Measurements from ENCODE around the gene ANKLE2.
"Not testable (repeated sequence)": the region's sequence is repeated elsewhere in the genome, so short reads cannot be mapped to it uniquely, and the experiment has no call there.

ANKLE2 gene

GRCh38 chr12:132776816-132777568 is 15.4 kb upstream of the ANKLE2 start:
- no peak for DNase-seq

- not testable (repeated sequence) for DNase-seq
Measured at GRCh38 chr12:132776230-132776625, 14.6 kb upstream of the ANKLE2 start.

GRCh38 chr12:132775502-132776229 is 14.0 kb upstream of the ANKLE2 start:
- no peak for DNase-seq

- DNase-seq = no peak
Measured at GRCh38 chr12:132774646-132775275, 13.1 kb upstream of the ANKLE2 start.

- DNase-seq = no peak
Measured at GRCh38 chr12:132774159-132774558, 12.5 kb upstream of the ANKLE2 start.

- no peak for DNase-seq
Measured at GRCh38 chr12:132773077-132773955, 11.7 kb upstream of the ANKLE2 start.

- DNase-seq = no peak
Measured at GRCh38 chr12:132772606-132773005, 11.0 kb upstream of the ANKLE2 start.

- DNase-seq = no peak
Measured at GRCh38 chr12:132771126-132771838, 9.7 kb upstream of the ANKLE2 start.

GRCh38 chr12:132766380-132767085 is 4.9 kb upstream of the ANKLE2 start:
- peak; percentile 61 for DNase-seq

- DNase-seq = peak; percentile 23
Measured at GRCh38 chr12:132765361-132765760, 3.7 kb upstream of the ANKLE2 start.

GRCh38 chr12:132764231-132764630 is 2.6 kb upstream of the ANKLE2 start:
- no peak for DNase-seq

GRCh38 chr12:132761921-132762583 is 420 bp upstream of the ANKLE2 start:
- DNase-seq = peak; percentile 91

GRCh38 chr12:132759359-132759758 is 2.3 kb downstream of the ANKLE2 start:
- no peak for DNase-seq

- DNase-seq = not testable (repeated sequence)
Measured at GRCh38 chr12:132758825-132759224, 2.8 kb downstream of the ANKLE2 start.

- peak; percentile 55 for DNase-seq
Measured at GRCh38 chr12:132754160-132754932, 7.3 kb downstream of the ANKLE2 start.

- DNase-seq = not testable (repeated sequence)
Measured at GRCh38 chr12:132753670-132754069, 8.0 kb downstream of the ANKLE2 start.

GRCh38 chr12:132748319-132748718 is 13.3 kb downstream of the ANKLE2 start:
- DNase-seq = no peak

- no peak for DNase-seq
Measured at GRCh38 chr12:132747896-132748295, 13.7 kb downstream of the ANKLE2 start.

- no peak for DNase-seq
Measured at GRCh38 chr12:132747395-132747794, 14.2 kb downstream of the ANKLE2 start.

- no peak for DNase-seq
Measured at GRCh38 chr12:132746613-132747012, 15.0 kb downstream of the ANKLE2 start.
